Heart left ventricle (tissue), 16 donors: Measurements from ENCODE around the gene P4HB. TPM values are rescaled to one million over a fixed set of nuclear protein-coding genes. Genes with fewer than 3 reads are reported as not detected.

Experiments
- ATAC-seq, 4 donors: fragments of 200-7000 bp; cut with Tn5 transposase; one replicate each; pipeline ENCODE4 v1.9.1; 2020 to 2022; ENCODE audit warnings: moderate library complexity in 4 of 4, mild to moderate bottlenecking in 3 of 4, moderate number of reproducible peaks in 1 of 4
- DNase-seq, 5 donors: peaks; one replicate each; pipeline ENCODE4 v3.0.0-alpha.2; 2020
- H3K27ac ChIP-seq, 12 donors: fragments of 200-600 bp; sonication (generic) in 4 of 12; one replicate each; pipeline versions ENCODE4 v1.5.0 to v1.8.0; 2016 to 2022; ENCODE audit warnings: mild to moderate bottlenecking in 2 of 12
- H3K27me3 ChIP-seq, 9 donors: fragments of 200-600 bp; sonication (generic) in 2 of 9; one replicate each; pipeline versions ENCODE4 v1.5.1 to v1.8.0; 2016 to 2022; ENCODE audit warnings: mild to moderate bottlenecking in 3 of 9
- H3K36me3 ChIP-seq, 9 donors: fragments of 200-600 bp; sonication (generic) in 2 of 9; one replicate each; pipeline versions ENCODE4 v1.5.0 to v1.8.0; 2018 to 2022; ENCODE audit warnings: mild to moderate bottlenecking in 2 of 9
- H3K4me1 ChIP-seq, 12 donors: fragments of 200-600 bp; sonication (generic) in 4 of 12; one replicate each; pipeline versions ENCODE4 v1.5.0 to v1.8.0; 2016 to 2022; ENCODE audit warnings: mild to moderate bottlenecking in 3 of 12
- H3K4me3 ChIP-seq, 12 donors: fragments of 200-600 bp; sonication (generic) in 4 of 12; one replicate each; pipeline versions ENCODE4 v1.5.0 to v1.8.0; 2017 to 2022; ENCODE audit warnings: mild to moderate bottlenecking in 9 of 12, moderate library complexity in 4 of 12
- H3K9me3 ChIP-seq, 12 donors: fragments of 200-600 bp; sonication (generic) in 4 of 12; one replicate each; pipeline versions ENCODE4 v1.5.0 to v1.8.0; 2016 to 2022; ENCODE audit warnings: mild to moderate bottlenecking in 1 of 12
- CTCF ChIP-seq, 12 donors: fragments of 200-600 bp; sonication (generic) in 4 of 12; IDR thresholded peaks; one replicate each; pipeline versions ENCODE4 v1.5.0 to v1.8.0; 2018 to 2022; ENCODE audit warnings: antibody characterized with exemption in 12 of 12, mild to moderate bottlenecking in 5 of 12
- POLR2A ChIP-seq, 2 donors: fragments of 450-650 bp; IDR thresholded peaks; one replicate each; pipeline ENCODE4 v1.6.1; 2017; ENCODE audit warnings: antibody characterized with exemption in 2 of 2, mild to moderate bottlenecking in 2 of 2, moderate library complexity in 2 of 2
- WGBS, 4 donors: extraction: QIAGEN DNeasy Blood & Tissue Kit in 2 of 4; methylation state at CpG; one replicate each; pipeline versions ENCODE4 v1.1.5 to v1.1.7; 2013 to 2018; 5-methylcytosine and 5-hydroxymethylcytosine counted together
- intact Hi-C, 10 donors: fragments of 100-400 bp; cut with DNase I; formaldehyde crosslinking; loops; one replicate each; pipeline versions ENCODE4 v1.11.1 to v1.14.2; 2022
- polyA plus RNA-seq, 2 donors: library from polyadenylated mRNA; stranded (reverse); fragments of 200-250 nt; gene quantifications; one replicate each; pipeline ENCODE4 v1.2.3, GENCODE V29; 2013
- total RNA-seq, 9 donors: library from RNA; depleted of rRNA in 2 of 9; stranded (reverse); fragments of >200 nt in 2 of 9; fragmentation: NEBNext Ultra II Directional in 3 of 9; extraction: Animal tissue kit (Norgen Biotek cat#: 25700) in 3 of 9; gene quantifications; one replicate each; pipeline versions ENCODE4 v1.1.0 to v1.2.4, GENCODE V29; 2016 to 2023
- donor health status: ischemic (EF 13 %, LVEDD 7.1; RV severe dilation, severe dysfunction).
- donor health status: healthy with polysubstance abuse.
- donor health status: DM: no; HTN: yes; CAD: no.
- donor health status: DM: no; HTN: no; CAD: no.
- donor health status: ischemic (EF 25% LVEDD 6.9; RV normal size, moderate dysfunction).
- donor health status: ischemic (EF 25% LVEDD 5.7; RV mildly dilated, moderate dysfunction).
- donor health status: healthy.
- donor health status: DM: yes; HTN: yes; CAD: no.
- donor health status: ischemic (EF 35%, LVEDD 5.7; RV mildly dilated, moderate dysfunction).
- donor health status: nonischemic (EF 11% LVEDD 7.7; RV severe dilation, severe dysfunction).
- donor health status: DM: yes; HTN: yes; CAD: no.
- donor health status: PGD.
- donor health status: ischemic (EF 29% LVEDD 5.4; RV normal size, mild dysfunction).
- donor health status: nonischemic (EF 23%, LVEDD 6.1; RV moderate dilation, normal function).

The P4HB gene
- total and polyA plus RNA-seq, 11 donors = 246 to 763 (median 374) TPM

GRCh38 chr17:81831563-81831956 is 28.8 kb downstream of the P4HB start:
- H3K36me3 ChIP-seq = no peaks in the 10 kb centered on the region
- 82 to 91% (median 87%) methylated on average over 5 to 7 of the region's 7 CpGs for WGBS, 4 donors
- intact Hi-C loops = no loop called here
- no peak for TF ChIP-seq CTCF (IDR thresholded peaks at IDR 0.05)
- no peak for TF ChIP-seq POLR2A (IDR thresholded peaks at IDR 0.05)
- H3K4me3 ChIP-seq = peak overlapping the region in 7 of 12 donors; percentile 87 to 98 (median 92)
- DNase-seq (no peak), ATAC-seq (no peak)
- peaks cover 0 to 39% (median 23%) of the 10 kb centered on the region in 12 donors for H3K4me1 ChIP-seq
- H3K27ac ChIP-seq = peak overlapping the region in 11 of 12 donors; percentile 80 to 95 (median 94)
- H3K27me3 ChIP-seq = no peaks in the 10 kb centered on the region
- no peaks in the 10 kb centered on the region for H3K9me3 ChIP-seq

- ATAC-seq (no peak), DNase-seq (no peak)
- H3K4me3 ChIP-seq = no peak overlapping the region
- H3K36me3 ChIP-seq = no peaks in the 10 kb centered on the region
- no peak overlapping the region for H3K27ac ChIP-seq
- H3K9me3 ChIP-seq = no peaks in the 10 kb centered on the region
- no peaks in the 10 kb centered on the region for H3K27me3 ChIP-seq
- 89 to 92% (median 90%) methylated on average over 2 to 6 of the region's 6 CpGs for whole genome bisulfite sequencing, 4 donors
- intact Hi-C loops = no loop called here
- peaks cover 0 to 42% (median 23%) of the 10 kb centered on the region in 12 donors for H3K4me1 ChIP-seq
- TF ChIP-seq POLR2A (IDR thresholded peaks at IDR 0.05) = no peak
- no peak for TF ChIP-seq CTCF (IDR thresholded peaks at IDR 0.05)
Observed at GRCh38 chr17:81829858-81830257, 30.5 kb downstream of the P4HB start.

- peaks cover 0 to 10% (median 0%) of the 10 kb centered on the region in 9 donors for H3K36me3 ChIP-seq
- H3K27me3 ChIP-seq = no peaks in the 10 kb centered on the region
- H3K27ac ChIP-seq = no peak overlapping the region
- H3K9me3 ChIP-seq = no peaks in the 10 kb centered on the region
- peaks cover 0 to 35% (median 17%) of the 10 kb centered on the region in 12 donors for H3K4me1 ChIP-seq
- DNase-seq = no peak
- 69 to 84% (median 81%) methylated on average over 7 of the region's 7 CpGs for WGBS, 4 donors
- H3K4me3 ChIP-seq = no peak overlapping the region
- TF ChIP-seq CTCF (IDR thresholded peaks at IDR 0.05) = no peak
- ATAC-seq = no peak
- intact Hi-C loops = no loop called here
Observed at GRCh38 chr17:81828656-81829055, 31.7 kb downstream of the P4HB start.

- 83 to 88% (median 85%) methylated on average over 9 to 11 of the region's 11 CpGs for WGBS, 4 donors
- TF ChIP-seq CTCF (IDR thresholded peaks at IDR 0.05) (no peak), POLR2A (IDR thresholded peaks at IDR 0.05) (no peak)
- Histone ChIP-seq H3K4me1 (peaks cover 3 to 35% (median 17%) of the 10 kb centered on the region in 12 donors), H3K9me3 (no peaks in the 10 kb centered on the region), H3K27me3 (no peaks in the 10 kb centered on the region), H3K4me3 (no peak overlapping the region), H3K27ac (no peak overlapping the region), H3K36me3 (peaks cover 0 to 23% (median 5%) of the 10 kb centered on the region in 9 donors)
- intact Hi-C loops = no loop called here
- ATAC-seq (no peak), DNase-seq (no peak)
Observed at GRCh38 chr17:81825841-81826466, 34.4 kb downstream of the P4HB start.
